Spleen (tissue), 7 donors: ENCODE results near the gene CDK12.

Source experiments
- POLR2A ChIP-seq, 3 donors: fragments of 450-650 bp; IDR thresholded peaks; one replicate each; pipeline ENCODE4 v1.5.1; 2017; ENCODE audit warnings: antibody characterized with exemption in 3 of 3, mild to moderate bottlenecking in 1 of 3
- POLR2AphosphoS5 ChIP-seq, 3 donors: sonication (generic); formaldehyde crosslinking; IDR thresholded peaks; one replicate each; pipeline ENCODE4 v1.5.1; 2017; ENCODE audit warnings: antibody characterized with exemption in 3 of 3
- TF ChIP-seq, protein P1 (sequence below), 11 experiments: fragments of 200-600 bp in 7 of 11; fragments of 450-650 bp in 4 of 11; sonication (generic) in 4 of 11; IDR thresholded peaks in 8 of 11; conservative IDR thresholded peaks in 3 of 11; 1 replicate in 7 of 11; 2 replicates in 4 of 11; pipeline versions ENCODE4 v1.4.0 to v1.8.0; 2016 to 2021; ENCODE audit warnings: antibody characterized with exemption in 11 of 11, inconsistent platforms in 4 of 11, mild to moderate bottlenecking in 1 of 11
- donor health status: DM: no; HTN: no; CAD: no; lungs with moderate emphysema.
- donor health status: DM: no; HTN: no; CAD: no.
- donor health status: DM: no; HTN: no; CAD: no.

DNA sequence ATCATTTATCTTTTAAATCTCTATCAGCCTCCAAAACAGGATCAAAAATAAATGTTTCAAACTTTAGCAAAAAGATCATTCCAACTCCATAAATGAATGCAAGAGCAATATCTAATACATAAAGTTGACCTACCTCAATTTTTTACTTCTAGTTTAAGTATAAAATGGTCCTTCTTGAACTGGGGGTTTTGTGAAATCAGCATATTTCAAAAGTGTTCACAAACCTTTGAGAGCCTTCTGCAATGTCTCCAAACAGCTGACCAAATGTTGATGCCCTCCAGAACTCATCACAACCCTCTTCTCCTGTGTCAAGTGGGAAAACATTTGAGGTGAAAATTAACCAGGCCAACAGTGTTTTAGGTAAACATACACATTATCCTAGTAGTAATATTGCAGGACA, 18.0 kb upstream of the CDK12 start:
- TF ChIP-seq, protein P1, sequence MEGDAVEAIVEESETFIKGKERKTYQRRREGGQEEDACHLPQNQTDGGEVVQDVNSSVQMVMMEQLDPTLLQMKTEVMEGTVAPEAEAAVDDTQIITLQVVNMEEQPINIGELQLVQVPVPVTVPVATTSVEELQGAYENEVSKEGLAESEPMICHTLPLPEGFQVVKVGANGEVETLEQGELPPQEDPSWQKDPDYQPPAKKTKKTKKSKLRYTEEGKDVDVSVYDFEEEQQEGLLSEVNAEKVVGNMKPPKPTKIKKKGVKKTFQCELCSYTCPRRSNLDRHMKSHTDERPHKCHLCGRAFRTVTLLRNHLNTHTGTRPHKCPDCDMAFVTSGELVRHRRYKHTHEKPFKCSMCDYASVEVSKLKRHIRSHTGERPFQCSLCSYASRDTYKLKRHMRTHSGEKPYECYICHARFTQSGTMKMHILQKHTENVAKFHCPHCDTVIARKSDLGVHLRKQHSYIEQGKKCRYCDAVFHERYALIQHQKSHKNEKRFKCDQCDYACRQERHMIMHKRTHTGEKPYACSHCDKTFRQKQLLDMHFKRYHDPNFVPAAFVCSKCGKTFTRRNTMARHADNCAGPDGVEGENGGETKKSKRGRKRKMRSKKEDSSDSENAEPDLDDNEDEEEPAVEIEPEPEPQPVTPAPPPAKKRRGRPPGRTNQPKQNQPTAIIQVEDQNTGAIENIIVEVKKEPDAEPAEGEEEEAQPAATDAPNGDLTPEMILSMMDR (IDR thresholded peaks at IDR 0.05 in 8 of 11, conservative IDR thresholded peaks at IDR 0.05 in 3 of 11): no peak
- no peak for TF ChIP-seq POLR2A (IDR thresholded peaks at IDR 0.05)
- no peak for TF ChIP-seq POLR2AphosphoS5 (IDR thresholded peaks at IDR 0.05)
